ENCODE results near the gene OR6N2.

OR6N2 gene

GRCh38 chr1:158781104-158781503, at the start of gene OR6N2:
TSS of gene OR6N2 (minus strand) at chr1:158781204. CDS start at chr1:158777635, 3,569 bp downstream.
- DNase-seq, result no peak

GRCh38 chr1:158830074-158830677, 49.2 kb upstream of the OR6N2 start:
- no peak for DNase-seq

- DNase-seq, result no peak
Measured at GRCh38 chr1:158821723-158822122, 40.7 kb upstream of the OR6N2 start.

- no peak for DNase-seq
Measured at GRCh38 chr1:158819461-158820443, 38.7 kb upstream of the OR6N2 start.

GRCh38 chr1:158818975-158819431, 38.0 kb upstream of the OR6N2 start:
- no peak for DNase-seq

- no peak for DNase-seq
Measured at GRCh38 chr1:158818560-158818959, 37.6 kb upstream of the OR6N2 start.

- DNase-seq, result no peak
Measured at GRCh38 chr1:158814970-158815369, 34.0 kb upstream of the OR6N2 start.

- DNase-seq, result no peak
Measured at GRCh38 chr1:158813164-158813563, 32.2 kb upstream of the OR6N2 start.

GRCh38 chr1:158812336-158812735, 31.3 kb upstream of the OR6N2 start:
- DNase-seq, result no peak

- DNase-seq, result no peak
Measured at GRCh38 chr1:158810311-158810710, 29.3 kb upstream of the OR6N2 start.

- DNase-seq, result no peak
Measured at GRCh38 chr1:158809862-158810261, 28.9 kb upstream of the OR6N2 start.

- DNase-seq, result no peak
Measured at GRCh38 chr1:158809256-158809655, 28.3 kb upstream of the OR6N2 start.

- no peak for DNase-seq
Measured at GRCh38 chr1:158806916-158807536, 26.0 kb upstream of the OR6N2 start.

GRCh38 chr1:158803678-158804077, 22.7 kb upstream of the OR6N2 start:
- no peak for DNase-seq

GRCh38 chr1:158801396-158801795, 20.4 kb upstream of the OR6N2 start:
- no peak for DNase-seq

GRCh38 chr1:158800526-158800925, 19.5 kb upstream of the OR6N2 start:
- DNase-seq, result no peak

GRCh38 chr1:158799689-158800088, 18.7 kb upstream of the OR6N2 start:
- DNase-seq, result no peak

- no peak for DNase-seq
Measured at GRCh38 chr1:158798531-158798930, 17.5 kb upstream of the OR6N2 start.

- DNase-seq, result no peak
Measured at GRCh38 chr1:158794247-158794646, 13.2 kb upstream of the OR6N2 start.

GRCh38 chr1:158793604-158794003, 12.6 kb upstream of the OR6N2 start:
- no peak for DNase-seq

- no peak for DNase-seq
Measured at GRCh38 chr1:158771950-158772866, 8.8 kb downstream of the OR6N2 start, which contains the start of gene OR6N1. TSS of gene OR6N1 (minus strand) at chr1:158772195. CDS start at chr1:158766682, 5,513 bp downstream.

GRCh38 chr1:158754420-158754819, 26.6 kb downstream of the OR6N2 start, which contains the start of gene OR6K6:
TSS of gene OR6K6 (plus strand) at chr1:158754720. CDS start at chr1:158754888, 168 bp downstream.
- DNase-seq, result no peak

All from DMS79 (cell line).